Psoas muscle (tissue), 8 donors: ENCODE data around the gene STK10. TPM values are rescaled to one million over a fixed set of nuclear protein-coding genes. Genes with fewer than 3 reads are reported as not detected.

ENCODE experiments used
- ATAC-seq, 4 donors: fragments of 200-7000 bp; cut with Tn5 transposase; one replicate each; pipeline ENCODE4 v1.9.1; 2020; ENCODE audit warnings: moderate library complexity in 3 of 4, mild to moderate bottlenecking in 2 of 4
- DNase-seq, 2 donors: peaks; one replicate each; pipeline ENCODE4 v3.0.0-alpha.2; 2020
- H3K27ac ChIP-seq: fragments of 200-600 bp; one replicate; pipeline ENCODE4 v1.8.0; 2022
- H3K27me3 ChIP-seq, 3 donors: fragments of 200-600 bp in 1 of 3; one replicate each; pipeline versions ENCODE4 v1.6.1 to v1.8.0; 2013 to 2022; ENCODE audit warnings: low read length in 2 of 3, mild to moderate bottlenecking in 2 of 3, moderate library complexity in 1 of 3; ENCODE audit not compliant: insufficient read depth in 3 of 3
- H3K36me3 ChIP-seq, 2 donors: fragments of 200-600 bp in 1 of 2; one replicate each; pipeline versions ENCODE4 v1.6.1 to v1.8.0; 2013 to 2022; ENCODE audit warnings: low read depth in 1 of 2, mild to moderate bottlenecking in 1 of 2, moderate library complexity in 1 of 2; ENCODE audit not compliant: insufficient read depth in 1 of 2
- H3K4me1 ChIP-seq: fragments of 200-600 bp; one replicate; pipeline ENCODE4 v1.8.0; 2022
- H3K4me3 ChIP-seq: fragments of 200-600 bp; one replicate; pipeline ENCODE4 v1.8.0; 2022; ENCODE audit warnings: mild to moderate bottlenecking
- H3K9me3 ChIP-seq: fragments of 200-600 bp; one replicate; pipeline ENCODE4 v1.8.0; 2022
- CTCF ChIP-seq: fragments of 200-600 bp; IDR thresholded peaks from one replicate; pipeline ENCODE4 v1.8.0; 2022; ENCODE audit warnings: antibody characterized with exemption
- WGBS, 3 donors: extraction: QIAGEN DNeasy Blood & Tissue Kit; methylation state at CpG; one replicate each; pipeline versions ENCODE4 v1.1.6 to v1.1.7; 2013; 5-methylcytosine and 5-hydroxymethylcytosine counted together
- intact Hi-C, 2 donors: fragments of 100-400 bp; cut with DNase I; formaldehyde crosslinking; loops; one replicate each; pipeline versions ENCODE4 v1.11.0 to v1.14.2; 2022
- polyA plus RNA-seq, 3 donors: library from polyadenylated mRNA; stranded (reverse); fragments of 200-250 nt; gene quantifications; one replicate each; pipeline ENCODE4 v1.2.3, GENCODE V29; 2013
- total RNA-seq, 4 donors: library from RNA; stranded (reverse); fragmentation: NEBNext Ultra II Directional in 2 of 4; extraction: Animal tissue kit (Norgen Biotek cat#: 25700) in 2 of 4; gene quantifications; one replicate each; pipeline versions ENCODE4 v1.2.1 to v1.2.4, GENCODE V29; 2021 to 2023
- donor health status: healthy with polysubstance abuse.
- donor health status: DM: no; HTN: no; CAD: no; lungs with moderate emphysema.
- donor health status: Bipolar disorder and iron deficiency.
- donor health status: healthy.
- donor health status: DM: yes; HTN: yes; CAD: no.
- donor health status: DM: no; HTN: no; CAD: no.
- donor health status: DM: no; HTN: no; CAD: no.
- donor health status: DM: yes; HTN: yes; CAD: no.

STK10 gene
- total and polyA plus RNA-seq, 7 donors, result 1.9 to 8.6 (median 6.2) TPM

GRCh38 chr5:172050080-172050479 lies 137.9 kb downstream of the STK10 start:
- intact Hi-C loops, result no loop called here
- Histone ChIP-seq H3K27me3 (no peaks in the 10 kb centered on the region), H3K4me3 (no peak overlapping the region), H3K27ac (no peak overlapping the region), H3K4me1 (no peaks in the 10 kb centered on the region), H3K36me3 (peaks cover 0 to 23% of the 10 kb centered on the region in 2 donors), H3K9me3 (no peaks in the 10 kb centered on the region)
- no peak for TF ChIP-seq CTCF
- ATAC-seq, result no peak
- DNase-seq, result no peak
- 85 to 89% (median 88%) methylated on average over 4 of the region's 4 CpGs for WGBS, 3 donors

- Histone ChIP-seq H3K4me3 (no peak overlapping the region), H3K27ac (no peak overlapping the region), H3K27me3 (no peaks in the 10 kb centered on the region), H3K36me3 (peaks cover 0 to 20% of the 10 kb centered on the region in 2 donors), H3K4me1 (no peaks in the 10 kb centered on the region), H3K9me3 (no peaks in the 10 kb centered on the region)
- no peak for ATAC-seq
- intact Hi-C loops, result loop anchor here in 1 of 2 donors (10.0 kb wide), 1 partner anchor 625 kb away; no protein-coding TSS in a partner anchor
- no peak for DNase-seq
- WGBS, 3 donors, result 59 to 67% (median 59%) methylated on average over 12 of the region's 12 CpGs
- no peak for TF ChIP-seq CTCF
Observed at GRCh38 chr5:172049226-172049796, 138.7 kb downstream of the STK10 start.

- Histone ChIP-seq H3K9me3 (no peaks in the 10 kb centered on the region), H3K27me3 (no peaks in the 10 kb centered on the region), H3K4me3 (no peak overlapping the region), H3K36me3 (peaks cover 0 to 20% of the 10 kb centered on the region in 2 donors), H3K27ac (no peak overlapping the region), H3K4me1 (no peaks in the 10 kb centered on the region)
- ATAC-seq (no peak), DNase-seq (no peak)
- intact Hi-C loops, result loop anchor here in 1 of 2 donors (10.0 kb wide), 1 partner anchor 624 kb away; no protein-coding TSS in a partner anchor
- WGBS, 3 donors, result 88 to 89% (median 89%) methylated on average over 12 of the region's 12 CpGs
- TF ChIP-seq CTCF, result no peak
Observed at GRCh38 chr5:172048539-172049101, 139.4 kb downstream of the STK10 start.

- H3K36me3 ChIP-seq, result peaks cover 0 to 20% of the 10 kb centered on the region in 2 donors
- intact Hi-C loops, result loop anchor here in 1 of 2 donors (10.0 kb wide), 1 partner anchor 623 kb away; no protein-coding TSS in a partner anchor
- no peaks in the 10 kb centered on the region for H3K27me3 ChIP-seq
- no peaks in the 10 kb centered on the region for H3K4me1 ChIP-seq
- ATAC-seq (no peak), DNase-seq (no peak)
- no peaks in the 10 kb centered on the region for H3K9me3 ChIP-seq
- WGBS, 3 donors, result 61 to 90% (median 79%) methylated on average over 1 of the region's 1 CpG
- H3K27ac ChIP-seq, result no peak overlapping the region
- TF ChIP-seq CTCF, result no peak
- no peak overlapping the region for H3K4me3 ChIP-seq
Observed at GRCh38 chr5:172048170-172048422, 139.9 kb downstream of the STK10 start.

- H3K36me3 ChIP-seq, result peaks cover 0 to 8% of the 10 kb centered on the region in 2 donors
- intact Hi-C loops, result loop anchor here in 1 of 2 donors (10.0 kb wide), 1 partner anchor 622 kb away; no protein-coding TSS in a partner anchor
Observed at GRCh38 chr5:172046593-172046992, 141.4 kb downstream of the STK10 start.

More at GRCh38 chr5:172046593-172046992, 141.4 kb downstream of the STK10 start:
- H3K9me3 ChIP-seq, result no peaks in the 10 kb centered on the region
- no peaks in the 10 kb centered on the region for H3K27me3 ChIP-seq
- H3K27ac ChIP-seq, result no peak overlapping the region
- no peak for DNase-seq
- WGBS, 3 donors, result 92 to 95% (median 94%) methylated on average over 4 of the region's 4 CpGs
- H3K4me1 ChIP-seq, result no peaks in the 10 kb centered on the region
- no peak for ATAC-seq
- TF ChIP-seq CTCF, result no peak
- no peak overlapping the region for H3K4me3 ChIP-seq
